ENCODE results near the gene PLCB1. TPM values are rescaled to one million over a fixed set of nuclear protein-coding genes. Genes with fewer than 3 reads are reported as not detected.

The PLCB1 gene
- total and polyA plus RNA-seq, 4 donors: 1.6 to 43.8 (median 6.1) TPM

- DNase-seq (no peak), ATAC-seq (ENCODE audit: insufficient read depth, low FRiP score) (no peak)
- 95 to 99% methylated on average over 5 of the region's 5 CpGs for WGBS, 2 donors
- H3K27me3 ChIP-seq (ENCODE audit: control insufficient read depth in 3 of 3, insufficient read depth in 3 of 3, low read length in 2 of 3): no peaks in the 10 kb centered on the region
- peaks cover 0 to 5% (median 0%) of the 10 kb centered on the region in 5 donors for H3K4me1 ChIP-seq (ENCODE audit: control insufficient read depth in 5 of 5, insufficient read depth in 5 of 5, low read length in 5 of 5)
- H3K27ac ChIP-seq (ENCODE audit: low read depth in 1 of 2, low read length in 1 of 2): no peak overlapping the region
- TF ChIP-seq CTCF (IDR thresholded peaks at IDR 0.05; ENCODE audit: control extremely low read depth, extremely low read depth): no peak
- no peak overlapping the region for H3K4me3 ChIP-seq
- no peaks in the 10 kb centered on the region for H3K9me3 ChIP-seq (ENCODE audit: control insufficient read depth in 4 of 4, insufficient read depth in 3 of 4, low read length in 3 of 4)
- no peaks in the 10 kb centered on the region for H3K36me3 ChIP-seq (ENCODE audit: control insufficient read depth in 4 of 4, insufficient read depth in 4 of 4, low read length in 4 of 4)
- H3K9ac ChIP-seq (ENCODE audit: insufficient read depth in 1 of 2, low read length in 2 of 2): no peak overlapping the region
Measured at GRCh38 chr20:8370774-8371173, 238.7 kb downstream of the PLCB1 start.

GRCh38 chr20:8372824-8373380, 240.8 kb downstream of the PLCB1 start:
- Histone ChIP-seq H3K36me3 (ENCODE audit: control insufficient read depth in 4 of 4, insufficient read depth in 4 of 4, low read length in 4 of 4) (no peaks in the 10 kb centered on the region), H3K9ac (ENCODE audit: insufficient read depth in 1 of 2, low read length in 2 of 2) (no peak overlapping the region), H3K4me3 (no peak overlapping the region), H3K4me1 (ENCODE audit: control insufficient read depth in 5 of 5, insufficient read depth in 5 of 5, low read length in 5 of 5) (peaks cover 0 to 5% (median 0%) of the 10 kb centered on the region in 5 donors), H3K9me3 (ENCODE audit: control insufficient read depth in 4 of 4, insufficient read depth in 3 of 4, low read length in 3 of 4) (no peaks in the 10 kb centered on the region), H3K27me3 (ENCODE audit: control insufficient read depth in 3 of 3, insufficient read depth in 3 of 3, low read length in 2 of 3) (no peaks in the 10 kb centered on the region), H3K27ac (ENCODE audit: low read depth in 1 of 2, low read length in 1 of 2) (no peak overlapping the region)
- TF ChIP-seq CTCF (IDR thresholded peaks at IDR 0.05; ENCODE audit: control extremely low read depth, extremely low read depth): no peak
- WGBS, 2 donors: 44 to 60% methylated on average over 5 of the region's 5 CpGs
- DNase-seq (no peak), ATAC-seq (ENCODE audit: insufficient read depth, low FRiP score) (no peak)

GRCh38 chr20:8373579-8373978, 241.5 kb downstream of the PLCB1 start:
- no peak for TF ChIP-seq CTCF (IDR thresholded peaks at IDR 0.05; ENCODE audit: control extremely low read depth, extremely low read depth)
- H3K4me1 ChIP-seq (ENCODE audit: control insufficient read depth in 5 of 5, insufficient read depth in 5 of 5, low read length in 5 of 5): peaks cover 0 to 5% (median 0%) of the 10 kb centered on the region in 5 donors
- no peak overlapping the region for H3K27ac ChIP-seq (ENCODE audit: low read depth in 1 of 2, low read length in 1 of 2)
- no peaks in the 10 kb centered on the region for H3K9me3 ChIP-seq (ENCODE audit: control insufficient read depth in 4 of 4, insufficient read depth in 3 of 4, low read length in 3 of 4)
- H3K4me3 ChIP-seq: no peak overlapping the region
- H3K27me3 ChIP-seq (ENCODE audit: control insufficient read depth in 3 of 3, insufficient read depth in 3 of 3, low read length in 2 of 3): no peaks in the 10 kb centered on the region
- no peaks in the 10 kb centered on the region for H3K36me3 ChIP-seq (ENCODE audit: control insufficient read depth in 4 of 4, insufficient read depth in 4 of 4, low read length in 4 of 4)
- 97 to 100% methylated on average over 1 of the region's 1 CpG for WGBS, 2 donors
- DNase-seq: no peak
- no peak for ATAC-seq (ENCODE audit: insufficient read depth, low FRiP score)
- H3K9ac ChIP-seq (ENCODE audit: insufficient read depth in 1 of 2, low read length in 2 of 2): no peak overlapping the region

GRCh38 chr20:8375898-8376297, 243.8 kb downstream of the PLCB1 start:
- Histone ChIP-seq H3K4me3 (no peak overlapping the region), H3K9ac (ENCODE audit: insufficient read depth in 1 of 2, low read length in 2 of 2) (no peak overlapping the region), H3K9me3 (ENCODE audit: control insufficient read depth in 4 of 4, insufficient read depth in 3 of 4, low read length in 3 of 4) (no peaks in the 10 kb centered on the region), H3K27ac (ENCODE audit: low read depth in 1 of 2, low read length in 1 of 2) (no peak overlapping the region), H3K36me3 (ENCODE audit: control insufficient read depth in 4 of 4, insufficient read depth in 4 of 4, low read length in 4 of 4) (no peaks in the 10 kb centered on the region), H3K4me1 (ENCODE audit: control insufficient read depth in 5 of 5, insufficient read depth in 5 of 5, low read length in 5 of 5) (peaks cover 0 to 5% (median 0%) of the 10 kb centered on the region in 5 donors), H3K27me3 (ENCODE audit: control insufficient read depth in 3 of 3, insufficient read depth in 3 of 3, low read length in 2 of 3) (no peaks in the 10 kb centered on the region)
- DNase-seq: no peak
- no peak for TF ChIP-seq CTCF (IDR thresholded peaks at IDR 0.05; ENCODE audit: control extremely low read depth, extremely low read depth)
- WGBS, 2 donors: 78 to 84% methylated on average over 2 of the region's 2 CpGs
- no peak for ATAC-seq (ENCODE audit: insufficient read depth, low FRiP score)
